HG02885 (cell line): ENCODE measurements around the gene RUNX2.

ENCODE experiments used
- ATAC-seq: cut with Tn5 transposase; IDR thresholded peaks from one replicate; pipeline ENCODE4 v1.9.1; 2021; ENCODE audit warnings: mild to moderate bottlenecking; ENCODE audit not compliant: unreplicated experiment, poor library complexity

Gene RUNX2

GRCh38 chr6:45500924-45501816, 173.0 kb downstream of the RUNX2 start:
- no peak for ATAC-seq

DNA sequence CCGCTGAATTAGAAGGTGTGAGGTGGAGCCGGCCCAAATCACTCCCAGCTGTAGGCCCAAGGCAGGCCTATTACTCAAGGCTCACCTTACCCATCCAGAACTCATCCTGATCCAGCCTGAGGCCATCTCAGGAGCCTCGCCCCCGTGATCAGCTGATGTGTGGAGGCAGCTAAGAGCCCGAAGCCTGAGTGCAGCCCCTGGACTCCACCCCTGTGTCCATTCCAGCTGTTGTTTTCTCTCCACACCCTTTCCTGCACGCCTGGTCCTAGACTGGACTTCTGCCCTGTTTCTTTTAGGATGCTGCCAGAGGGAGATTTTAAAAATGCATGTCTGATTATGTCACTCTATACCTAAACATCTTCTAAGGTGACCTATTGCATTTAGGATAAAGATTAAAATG, 174.3 kb downstream of the RUNX2 start:
- no peak for ATAC-seq

DNA sequence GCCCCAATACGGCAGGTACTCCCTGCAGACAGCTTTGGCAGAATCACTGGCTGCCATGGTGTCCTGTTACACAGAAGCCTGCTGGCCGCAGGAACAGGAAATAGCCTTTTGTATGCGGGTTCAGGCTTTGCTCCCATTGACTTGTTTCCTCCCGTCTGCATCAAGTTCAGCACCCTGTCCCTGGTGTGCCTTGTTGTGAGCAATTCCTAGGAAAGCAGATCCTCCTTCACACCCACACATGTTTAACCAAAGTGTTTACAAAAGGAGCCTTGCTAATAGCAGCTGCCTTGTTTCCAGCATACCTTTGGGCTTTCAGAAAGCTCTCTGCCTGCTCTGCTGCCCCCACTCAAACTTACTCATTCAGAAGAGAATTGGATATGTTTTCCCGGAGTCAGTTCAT, 176.8 kb downstream of the RUNX2 start:
- no peak for ATAC-seq

DNA sequence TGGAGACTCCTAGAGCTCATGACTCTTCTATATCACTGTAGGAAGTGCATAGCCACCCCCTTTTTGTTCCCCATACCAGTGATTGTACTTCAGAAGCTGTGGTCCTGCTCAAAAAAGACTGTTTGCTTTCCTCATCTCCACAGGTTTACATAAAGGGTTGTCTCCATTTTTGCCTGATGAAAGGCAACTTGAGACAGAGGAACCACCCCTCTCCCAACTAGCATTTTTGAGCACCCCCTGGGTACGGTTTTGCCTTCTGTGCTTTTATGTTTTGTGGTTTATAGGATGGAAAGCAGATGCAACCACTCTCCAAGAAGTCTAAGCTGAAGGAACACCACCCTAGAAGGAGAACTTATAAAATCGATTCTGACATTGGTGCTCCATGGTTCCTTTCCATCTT, 177.3 kb downstream of the RUNX2 start:
- no peak for ATAC-seq

DNA sequence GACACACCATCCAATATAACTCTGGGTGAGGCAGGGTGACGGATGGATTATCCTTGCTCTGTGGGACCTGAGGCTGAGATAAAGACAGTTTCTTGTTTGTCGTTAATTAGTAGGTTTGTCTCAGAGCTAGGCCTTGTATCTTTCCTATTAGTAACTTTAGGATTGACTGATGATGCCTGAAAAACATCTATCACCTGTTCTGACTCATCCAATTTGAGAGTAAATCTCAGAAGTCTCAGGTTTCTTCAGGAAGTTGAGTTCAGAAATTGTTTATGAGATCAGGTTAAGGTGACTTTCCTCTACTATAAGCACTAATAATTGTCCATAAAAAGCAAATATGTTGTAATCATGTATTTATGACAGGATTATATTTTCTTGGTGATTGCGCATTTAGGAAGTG, 179.1 kb downstream of the RUNX2 start:
- ATAC-seq = no peak

DNA sequence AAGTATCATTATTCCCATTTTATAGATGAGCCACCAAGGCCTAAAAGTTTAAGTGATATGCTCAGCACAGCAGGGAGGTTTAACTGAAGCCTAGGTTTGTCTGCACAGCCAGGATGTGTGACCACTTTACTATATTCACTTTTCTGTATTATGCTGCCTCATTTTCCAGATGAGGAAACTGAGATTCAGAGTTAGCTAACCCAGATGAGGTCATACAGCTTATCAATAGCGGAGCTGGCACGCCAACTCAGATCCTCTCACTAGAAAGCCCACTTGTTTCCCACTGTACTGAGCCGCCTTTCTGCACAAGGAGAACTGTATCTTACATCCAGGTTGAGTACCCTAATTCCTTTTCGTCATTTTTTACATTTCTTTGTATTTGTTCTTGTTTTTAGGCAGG, 181.3 kb downstream of the RUNX2 start:
- ATAC-seq = no peak

GRCh38 chr6:45512717-45513116, 184.6 kb downstream of the RUNX2 start:
- ATAC-seq = no peak

GRCh38 chr6:45513213-45513618, 185.1 kb downstream of the RUNX2 start:
- ATAC-seq = no peak

DNA sequence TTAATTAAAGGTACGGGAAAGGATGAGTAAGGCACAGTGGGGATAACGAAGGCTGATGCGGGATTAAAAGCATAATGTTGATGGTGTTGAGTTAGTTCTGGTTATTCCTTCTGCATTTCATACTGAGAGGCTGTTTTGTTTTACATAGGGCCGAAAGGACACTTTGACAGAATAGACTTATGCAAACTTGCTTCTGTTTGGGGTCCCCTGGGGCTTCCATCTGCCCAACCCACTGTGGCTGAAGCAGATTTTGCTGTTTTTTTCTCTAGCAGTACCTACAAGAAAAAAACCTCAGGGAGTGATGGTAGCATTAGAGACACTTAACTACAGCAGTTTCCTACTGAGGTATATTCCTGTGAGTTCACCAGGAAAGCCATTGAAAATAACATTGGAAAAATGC, 185.7 kb downstream of the RUNX2 start:
- no peak for ATAC-seq

GRCh38 chr6:45514454-45515230, 186.5 kb downstream of the RUNX2 start:
- no peak for ATAC-seq

- ATAC-seq = no peak
Observed at GRCh38 chr6:45518013-45518720, 190.0 kb downstream of the RUNX2 start.

DNA sequence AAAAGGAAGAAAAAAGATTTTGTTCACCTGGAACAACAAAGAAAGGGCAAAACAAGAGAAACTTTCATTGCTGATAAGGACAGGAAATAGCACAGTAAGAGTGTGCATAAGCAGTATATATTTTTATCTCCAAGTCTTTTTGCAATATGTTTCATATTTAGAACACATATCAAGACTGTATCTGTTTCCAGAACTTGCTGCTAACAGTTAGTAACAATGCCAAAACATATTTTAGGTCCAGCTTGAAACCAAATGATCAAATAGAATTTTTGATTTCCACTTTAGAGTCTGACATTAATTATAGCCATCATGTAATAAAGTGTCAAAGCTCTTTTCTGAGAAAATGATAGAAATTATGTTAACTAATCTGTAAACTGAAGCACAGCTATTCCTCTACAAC, 193.1 kb downstream of the RUNX2 start:
- no peak for ATAC-seq

GRCh38 chr6:45522486-45522885, 194.4 kb downstream of the RUNX2 start:
- ATAC-seq = no peak

GRCh38 chr6:45527210-45527609, 199.1 kb downstream of the RUNX2 start:
- ATAC-seq = no peak

- no peak for ATAC-seq
Observed at GRCh38 chr6:45531999-45532595, 204.0 kb downstream of the RUNX2 start.

DNA sequence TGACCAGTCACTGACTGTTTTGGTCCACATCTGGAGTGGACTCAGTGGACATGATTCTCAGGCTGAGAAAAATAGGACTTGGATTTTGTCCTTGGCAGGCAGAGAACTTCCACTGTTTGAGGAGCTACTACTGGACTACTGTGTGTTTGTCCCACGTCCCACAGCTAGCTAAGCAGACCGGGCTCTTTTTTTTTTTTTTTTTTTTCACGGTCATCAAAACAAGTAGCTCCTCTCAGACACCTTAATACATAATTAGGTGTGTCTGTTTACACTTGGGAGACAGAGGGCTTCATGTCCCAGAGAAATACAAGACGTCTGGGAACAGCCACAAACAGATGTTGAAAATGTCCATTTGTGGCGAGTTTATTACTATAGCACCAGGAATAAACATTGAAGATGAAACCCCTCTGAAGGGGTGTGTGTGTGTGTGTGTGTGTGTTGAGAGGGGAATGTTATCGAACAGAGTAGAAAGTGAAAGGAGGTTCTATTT, 204.6 kb downstream of the RUNX2 start:
- no peak for ATAC-seq

DNA sequence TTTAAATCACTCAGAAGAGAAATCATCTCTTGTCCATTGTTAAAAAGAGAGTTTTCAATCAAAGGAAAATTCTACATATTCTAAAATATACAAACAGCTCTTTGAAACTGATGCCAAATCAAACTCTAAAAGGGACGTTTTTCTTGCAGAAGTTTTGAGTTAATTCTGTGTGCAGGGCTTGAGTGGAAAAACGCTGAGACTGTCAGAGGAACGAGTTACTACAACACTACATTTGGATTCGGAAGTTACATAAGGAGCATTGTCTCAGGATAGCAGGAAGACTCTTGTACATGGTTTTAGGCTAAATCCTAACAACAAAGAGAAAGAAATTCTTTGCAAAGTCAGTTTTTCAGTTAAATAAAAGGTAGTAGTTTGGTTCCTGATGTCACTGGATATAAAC, 205.3 kb downstream of the RUNX2 start:
- ATAC-seq = no peak

- ATAC-seq = no peak
Observed at GRCh38 chr6:45535933-45536332, 207.8 kb downstream of the RUNX2 start.

DNA sequence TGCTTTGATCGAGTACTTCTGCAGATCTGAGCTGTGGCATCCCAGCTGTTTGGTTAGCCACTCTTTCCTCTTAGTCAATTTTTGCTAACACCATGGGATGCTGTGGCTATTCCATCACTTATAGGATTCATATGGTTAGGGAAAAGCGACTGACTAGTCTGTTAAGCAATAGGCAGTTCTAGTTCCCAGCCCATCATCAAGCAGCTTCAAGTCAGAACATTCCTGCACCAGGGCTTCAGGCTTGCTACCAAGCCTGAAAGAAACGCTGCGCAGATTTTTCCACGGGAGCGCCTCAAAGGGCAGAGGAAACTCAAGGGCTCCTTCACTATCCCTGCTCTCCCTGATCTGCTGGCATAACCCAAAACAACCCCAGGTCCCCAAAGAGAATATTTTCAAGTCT, 209.4 kb downstream of the RUNX2 start:
- no peak for ATAC-seq
